GM21723 (cell line): Measurements from ENCODE around the gene GPR135.

Source experiments
- ATAC-seq: cut with Tn5 transposase; IDR thresholded peaks from one replicate; pipeline ENCODE4 v1.9.1; 2021; ENCODE audit warnings: mild to moderate bottlenecking, moderate library complexity; ENCODE audit not compliant: unreplicated experiment

GPR135 gene

GRCh38 chr14:59425322-59425935 is 39.8 kb downstream of the GPR135 start:
- no peak for ATAC-seq

DNA sequence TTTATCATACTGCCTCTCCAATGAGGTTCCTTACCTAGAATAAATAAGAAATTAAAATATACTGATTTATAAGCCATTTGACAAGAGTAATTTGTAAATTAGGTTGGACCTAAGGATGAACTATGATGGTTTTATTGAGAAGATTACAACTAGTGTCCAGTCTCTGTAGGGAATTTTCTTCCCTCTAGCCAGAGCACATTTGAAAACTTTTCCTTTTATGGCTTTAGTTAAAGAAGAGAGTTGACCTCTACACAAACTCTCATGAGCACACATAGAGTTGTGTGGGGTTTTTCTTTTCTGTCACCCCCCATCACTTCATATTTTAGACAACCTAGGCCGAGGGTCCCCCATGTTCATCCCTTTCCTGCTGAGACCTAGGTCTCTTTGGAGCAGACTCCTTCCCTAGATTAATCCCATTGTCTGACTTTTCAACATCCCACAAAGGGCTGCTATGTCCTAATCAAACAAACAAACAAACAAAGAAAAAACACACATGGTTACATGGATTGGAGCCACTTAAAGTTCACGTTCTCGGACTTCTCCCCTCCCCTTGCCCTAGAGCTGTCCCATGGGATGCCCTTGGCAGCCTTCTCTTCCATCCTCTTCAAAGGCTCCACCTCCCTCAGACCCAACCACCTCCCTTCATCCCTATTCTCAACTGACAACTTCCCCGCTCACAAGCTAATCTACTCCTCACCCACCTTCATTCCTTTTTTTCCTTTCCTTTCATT is 40.7 kb downstream of the GPR135 start:
- no peak for ATAC-seq

DNA sequence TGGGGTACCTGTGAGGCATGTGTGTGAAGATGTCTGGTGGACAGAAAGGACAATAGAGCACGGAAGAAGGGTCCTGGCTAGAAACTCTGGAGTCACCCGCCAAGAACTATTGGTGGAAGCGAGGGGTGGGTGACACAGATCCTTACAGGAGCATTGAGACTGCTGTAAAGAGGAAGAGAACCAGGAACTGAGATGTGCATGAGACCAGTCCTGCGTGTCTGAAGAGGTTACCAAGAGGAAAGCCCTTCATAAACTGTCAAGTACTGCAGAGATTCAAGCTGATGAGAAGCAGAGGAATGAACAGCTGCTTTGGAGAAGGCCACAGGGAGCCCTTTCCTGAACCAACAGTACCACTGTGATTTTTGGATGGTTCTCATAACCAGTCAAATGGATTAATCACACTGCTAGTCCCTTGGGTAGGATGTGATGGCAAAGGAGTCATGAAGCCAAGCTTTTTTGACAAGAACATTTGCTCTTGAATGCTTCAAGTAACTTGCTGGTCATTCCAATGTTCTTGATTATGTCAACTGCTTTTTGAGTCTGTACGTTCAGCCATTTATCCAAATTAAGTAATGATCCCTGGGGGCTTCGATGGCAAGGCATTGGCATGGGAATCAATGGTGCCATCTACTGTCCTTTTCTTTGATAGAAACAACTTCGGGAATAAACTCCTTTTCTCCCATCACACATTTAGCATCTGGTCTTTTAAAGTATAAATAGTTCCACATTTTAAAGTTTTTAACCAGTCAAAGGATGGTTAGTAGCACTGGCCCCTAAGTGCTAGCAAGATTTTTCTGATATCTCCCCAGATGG is 42.9 kb downstream of the GPR135 start:
- no peak for ATAC-seq

DNA sequence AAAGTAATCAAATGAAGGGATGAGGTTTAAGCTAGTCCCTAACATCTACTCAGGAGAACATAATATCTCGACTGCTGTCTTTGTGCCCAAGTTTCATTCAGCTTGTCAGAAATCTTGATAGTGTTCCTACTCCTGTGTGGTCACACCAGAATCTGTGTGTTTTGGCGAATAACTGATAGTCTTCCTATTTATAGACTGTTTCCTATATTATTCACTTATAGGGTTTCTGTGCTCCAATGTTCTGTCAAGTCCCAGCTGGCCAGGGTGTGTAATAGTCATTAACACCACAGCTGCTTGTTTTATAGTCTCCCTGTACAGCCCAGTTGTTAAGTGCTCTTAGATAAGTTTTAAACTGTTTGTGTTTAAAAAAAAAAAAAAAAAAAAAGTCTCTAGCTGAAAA is 45.9 kb downstream of the GPR135 start:
- no peak for ATAC-seq

GRCh38 chr14:59417311-59417710 is 47.9 kb downstream of the GPR135 start:
- no peak for ATAC-seq

- no peak for ATAC-seq
Observed at GRCh38 chr14:59415836-59416602, 49.2 kb downstream of the GPR135 start.
